GM19324 (cell line): ENCODE measurements around the gene DOK4.

ENCODE experiments used
- ATAC-seq: cut with Tn5 transposase; IDR thresholded peaks from one replicate; pipeline ENCODE4 v1.9.1; 2021; ENCODE audit warnings: mild to moderate bottlenecking, moderate library complexity; ENCODE audit not compliant: unreplicated experiment, low FRiP score

DOK4 gene

DNA sequence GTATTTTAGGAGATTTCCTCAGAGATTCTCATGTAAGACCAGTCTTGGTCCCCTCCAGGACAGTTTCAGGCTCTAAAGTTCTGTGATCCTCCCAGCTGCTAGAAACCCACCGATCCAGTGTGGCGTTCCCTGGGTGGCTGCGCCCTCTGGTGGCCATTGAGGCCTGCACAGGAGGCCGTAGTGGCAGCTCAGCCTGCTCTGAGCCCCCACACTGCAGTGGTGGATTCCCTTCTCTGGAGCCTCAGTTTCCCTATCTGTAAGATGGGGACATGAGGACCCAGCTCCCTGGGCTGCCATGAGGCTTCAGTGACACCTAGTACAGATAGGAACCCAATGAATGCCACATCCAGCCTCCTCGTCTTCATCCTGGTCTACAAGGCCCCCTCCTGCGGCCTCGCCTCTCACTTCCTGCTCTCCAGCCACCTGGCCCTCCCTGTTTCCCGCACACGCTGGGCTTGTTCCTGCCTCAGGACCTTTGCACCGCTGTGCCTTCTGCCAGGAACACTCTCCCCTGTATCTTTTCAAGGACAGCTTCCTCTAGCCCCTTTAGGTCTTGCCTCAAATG lies 33.6 kb upstream of the DOK4 start:
- no peak for ATAC-seq

DNA sequence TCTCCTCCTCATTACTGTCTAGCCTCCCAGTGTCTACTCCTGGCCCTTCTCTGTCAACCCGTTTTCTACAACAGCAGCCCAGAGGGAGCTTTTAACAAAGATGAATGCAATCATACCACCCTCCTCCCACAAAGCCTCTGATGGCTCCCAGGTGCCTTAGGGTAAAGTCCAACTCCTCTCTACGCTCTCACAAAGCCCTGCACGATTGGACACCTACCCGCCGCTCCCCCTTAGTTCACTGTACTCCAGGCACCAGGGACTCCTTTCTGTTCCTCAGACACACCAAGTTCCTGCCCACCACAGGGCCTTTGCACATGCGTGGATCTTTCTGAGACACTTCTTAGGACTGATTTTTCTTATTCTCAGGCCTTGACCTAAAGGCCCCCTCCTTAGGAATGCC lies 32.6 kb upstream of the DOK4 start:
- no peak for ATAC-seq

DNA sequence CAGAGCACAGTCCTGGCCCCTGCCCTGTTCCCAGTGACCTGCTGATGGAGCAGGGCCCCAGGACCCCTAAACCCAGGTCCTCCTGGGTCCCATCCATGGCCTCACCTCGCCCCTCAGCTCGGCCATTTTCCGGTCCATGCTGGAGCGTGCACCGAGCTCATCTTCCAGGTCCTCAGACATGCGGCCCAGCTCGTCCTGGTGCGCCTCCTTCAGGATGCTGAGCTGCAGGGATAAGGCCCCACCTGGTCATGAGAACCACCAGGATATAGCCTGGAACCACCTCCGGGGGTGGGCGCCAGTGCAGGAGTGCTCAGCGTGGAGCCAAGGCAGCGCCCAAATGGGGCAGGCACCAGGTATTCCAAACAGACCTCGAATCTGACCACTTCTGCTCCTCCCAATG lies 32.2 kb upstream of the DOK4 start:
- no peak for ATAC-seq

DNA sequence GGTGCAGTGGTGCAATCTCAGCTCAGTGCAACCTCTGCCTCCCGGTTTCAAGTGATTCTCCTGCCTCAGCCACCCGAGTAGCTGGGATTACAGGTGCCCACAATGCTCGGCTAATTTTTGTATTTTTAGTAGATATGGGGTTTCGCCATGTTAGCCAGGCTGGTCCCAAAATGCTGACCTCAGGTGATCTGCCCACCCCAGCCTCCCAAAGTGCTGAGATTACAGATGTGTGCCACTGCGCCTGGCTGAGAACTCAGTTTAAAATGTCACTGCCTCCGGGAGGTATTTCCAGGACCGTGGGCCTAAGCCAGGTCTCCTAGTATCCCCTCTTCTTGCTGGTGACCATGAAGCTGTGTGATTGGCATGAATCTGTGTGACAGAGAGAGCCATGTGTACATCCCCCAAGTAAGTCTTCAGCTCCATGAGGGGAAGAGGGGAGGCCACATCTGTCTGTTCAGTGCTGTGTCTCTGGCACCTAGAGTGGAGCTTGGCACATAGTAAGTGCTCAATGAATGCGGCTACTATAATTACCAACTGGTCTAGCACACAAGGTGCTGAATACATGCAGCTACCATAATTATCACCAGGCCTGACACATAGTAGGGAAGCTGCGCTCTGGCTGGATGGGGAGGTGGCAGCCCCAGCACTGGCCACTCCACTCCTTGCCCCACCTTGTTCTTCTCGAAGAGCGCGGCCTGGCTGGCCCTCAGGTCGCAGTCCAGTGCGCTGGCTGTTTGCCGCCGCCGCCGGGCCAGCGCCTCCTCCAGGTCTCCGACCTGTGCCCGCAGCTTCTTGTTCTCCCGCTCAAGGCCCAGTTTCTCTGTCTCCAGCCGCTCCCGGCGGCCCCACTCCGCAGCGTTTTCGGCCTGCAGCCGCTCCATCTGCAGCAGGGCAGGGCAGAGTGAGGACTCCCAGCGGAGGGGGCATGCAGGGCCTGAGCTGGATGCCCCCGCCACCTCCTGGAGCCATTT lies 31.4 kb upstream of the DOK4 start:
- ATAC-seq, result no peak

DNA sequence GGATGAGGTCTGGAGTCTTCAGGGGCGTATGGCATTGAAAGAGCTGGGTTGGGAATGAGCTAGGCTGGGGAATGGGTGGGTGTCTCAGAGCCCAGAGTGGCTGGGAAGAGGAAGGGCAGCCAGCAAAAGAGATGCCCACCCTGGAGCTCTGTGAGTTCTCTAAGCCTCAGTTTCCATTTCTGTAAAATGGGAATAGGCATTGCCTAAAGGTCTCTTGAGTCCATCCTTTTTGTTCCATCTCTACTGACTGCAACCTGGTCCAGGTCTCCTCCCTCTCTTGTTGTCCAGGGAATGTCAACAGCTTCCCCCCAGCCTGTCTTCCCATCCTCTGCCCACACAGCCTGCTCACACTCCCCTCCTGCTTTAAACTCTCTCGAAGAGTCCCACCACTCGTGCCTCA lies 30.5 kb upstream of the DOK4 start:
- no peak for ATAC-seq

DNA sequence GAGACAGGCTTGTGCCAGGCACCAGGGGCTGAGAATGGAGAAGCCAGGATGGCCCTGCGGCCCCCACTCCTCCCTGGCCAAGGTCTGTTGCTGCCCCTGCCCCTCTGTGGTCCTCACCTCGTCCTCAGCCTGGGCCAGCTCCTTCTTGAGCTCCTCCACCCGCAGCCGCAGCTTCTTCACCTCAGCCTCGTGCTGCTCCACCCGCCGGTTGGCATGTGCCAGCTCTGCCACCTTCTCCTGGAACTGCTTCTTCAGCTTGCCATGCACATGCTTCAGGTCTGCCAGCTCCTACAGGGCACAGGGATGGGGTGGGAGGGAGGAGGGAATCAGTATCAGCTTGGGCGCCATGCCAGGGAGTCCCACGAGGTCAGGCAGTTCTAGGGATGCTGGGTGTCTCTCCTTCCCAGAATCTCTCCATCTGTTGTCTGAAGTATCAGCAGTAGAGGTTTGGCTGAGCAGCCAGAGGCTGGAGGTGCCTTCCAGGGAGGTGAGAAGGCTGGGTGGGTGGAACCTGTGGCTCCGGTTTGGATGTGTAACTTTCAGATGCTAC lies 30.0 kb upstream of the DOK4 start:
- no peak for ATAC-seq

DNA sequence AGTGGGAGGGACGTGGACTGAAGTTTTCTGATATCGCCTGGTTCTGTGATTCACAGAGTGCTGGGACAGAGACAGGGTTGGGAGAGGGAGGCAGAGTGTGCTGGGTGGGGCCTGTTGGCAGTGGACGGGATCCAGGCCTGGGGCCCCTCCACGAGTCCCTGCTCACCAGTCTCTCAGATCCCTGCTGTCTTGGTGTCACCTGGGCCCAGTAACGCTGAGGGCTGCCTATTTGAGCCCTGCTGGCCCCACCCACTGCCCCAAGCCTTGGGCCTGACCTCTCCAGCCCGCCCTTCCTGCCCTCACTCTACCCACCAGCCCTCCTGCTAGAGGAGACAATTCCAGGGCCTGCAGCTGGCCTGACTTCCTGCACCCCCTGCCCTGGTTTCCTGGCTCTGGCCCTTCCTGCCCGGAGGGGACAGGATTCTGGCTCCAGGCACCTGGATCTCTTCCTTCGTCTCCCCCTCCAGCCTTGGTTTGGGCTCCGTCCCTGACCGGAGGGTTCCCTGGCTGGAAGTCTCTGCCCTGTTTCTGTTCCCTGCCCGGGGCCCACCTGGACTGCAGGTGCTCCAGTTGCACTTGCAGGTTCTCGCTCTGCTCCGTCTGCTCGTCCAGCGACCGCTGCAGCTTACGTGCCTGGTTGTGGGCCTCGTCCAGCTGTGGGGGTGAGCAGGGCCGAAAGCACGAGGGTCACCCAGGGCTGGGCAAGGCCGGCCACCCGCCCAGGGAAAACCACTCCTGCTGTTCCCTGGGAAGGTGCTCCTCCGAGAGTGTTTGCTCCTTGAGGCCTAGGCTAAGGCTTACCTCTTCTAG lies 28.7 kb upstream of the DOK4 start:
- ATAC-seq, result no peak

DNA sequence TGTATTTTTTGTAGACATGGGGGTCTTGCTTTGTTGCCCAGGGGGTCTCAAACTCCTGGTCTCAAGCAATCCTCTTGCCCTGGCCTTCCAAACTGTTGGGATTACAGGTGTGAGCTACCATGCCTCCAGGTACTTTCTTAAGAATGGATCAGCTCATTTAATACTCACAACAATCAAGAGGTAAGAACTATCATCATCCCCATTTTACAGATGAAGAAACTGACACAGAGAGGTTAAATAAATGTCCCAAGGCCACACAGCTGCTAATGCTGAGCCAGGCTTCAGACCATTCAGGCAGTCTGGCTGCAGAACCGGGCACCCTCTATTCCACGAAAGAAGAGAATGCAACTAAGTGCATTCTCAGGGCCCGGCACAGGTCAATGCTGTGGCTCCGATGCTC lies 28.1 kb upstream of the DOK4 start:
- no peak for ATAC-seq

DNA sequence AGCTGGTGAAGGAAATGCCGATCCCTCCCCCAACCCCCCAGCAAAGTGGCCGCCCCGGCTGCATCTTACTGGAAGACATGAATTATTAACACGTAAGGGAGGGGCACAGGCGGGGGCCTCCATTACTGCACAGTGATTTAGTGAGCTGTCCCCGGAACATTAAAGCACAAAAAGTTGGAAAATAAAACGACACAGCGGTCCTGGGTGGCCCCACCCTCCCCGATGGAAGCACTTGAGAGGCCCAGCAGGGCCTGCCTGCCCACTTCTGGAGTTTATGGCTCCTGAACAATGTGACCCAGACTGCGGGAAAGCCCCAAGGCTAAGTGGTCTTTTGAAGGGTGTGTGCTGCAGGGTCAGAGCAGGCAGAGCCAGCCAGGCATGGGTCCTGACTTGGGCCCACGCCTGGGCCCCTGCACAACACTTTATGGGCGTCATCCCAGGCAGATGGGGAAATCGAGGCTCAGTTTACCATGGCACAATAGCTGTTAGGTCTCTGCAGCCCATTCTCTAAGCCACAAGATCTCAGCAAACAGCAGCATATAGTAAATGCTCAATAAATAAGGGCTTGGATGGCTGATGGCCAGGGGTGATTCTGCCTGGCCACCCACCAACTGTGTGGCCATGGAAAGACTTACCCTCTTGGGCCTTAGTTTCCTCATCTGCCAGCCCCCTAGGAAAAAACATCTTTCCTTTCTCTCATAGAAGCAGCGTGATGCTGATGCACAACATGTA lies 27.2 kb upstream of the DOK4 start:
- no peak for ATAC-seq

DNA sequence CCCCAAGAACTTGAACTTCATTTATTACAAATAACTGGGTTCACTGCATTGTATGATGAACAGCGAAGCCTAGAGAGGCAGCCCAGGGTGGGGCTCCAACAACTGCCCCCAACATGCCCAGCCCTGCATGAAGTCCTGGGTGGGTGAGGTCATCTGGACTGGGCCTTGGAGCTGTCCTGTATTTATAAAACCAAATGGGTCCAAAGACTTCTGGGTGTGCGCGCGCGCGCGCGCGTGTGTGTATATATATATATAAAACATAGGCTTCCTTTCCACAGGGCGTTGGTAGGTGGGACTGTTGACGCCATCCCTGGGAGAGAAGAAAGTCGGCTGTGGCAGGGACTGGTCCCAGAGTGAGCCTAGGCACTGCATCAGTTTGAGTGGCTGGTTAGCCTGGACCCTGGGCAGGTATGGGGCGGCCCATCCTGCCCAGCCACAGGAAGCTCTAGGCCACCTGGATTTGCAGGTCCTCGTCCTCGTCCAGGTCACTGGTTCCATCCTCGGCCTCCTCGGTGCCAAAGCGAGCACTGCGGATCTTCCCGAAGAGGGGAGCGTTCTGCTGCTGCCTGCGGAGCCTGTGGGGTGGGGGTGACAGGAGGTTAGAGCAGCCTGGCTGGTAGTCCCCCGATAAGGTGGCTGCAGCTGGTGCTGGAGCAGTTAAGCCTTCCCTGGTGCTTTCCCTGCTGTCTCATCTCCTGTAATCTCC lies 26.2 kb upstream of the DOK4 start:
- no peak for ATAC-seq

DNA sequence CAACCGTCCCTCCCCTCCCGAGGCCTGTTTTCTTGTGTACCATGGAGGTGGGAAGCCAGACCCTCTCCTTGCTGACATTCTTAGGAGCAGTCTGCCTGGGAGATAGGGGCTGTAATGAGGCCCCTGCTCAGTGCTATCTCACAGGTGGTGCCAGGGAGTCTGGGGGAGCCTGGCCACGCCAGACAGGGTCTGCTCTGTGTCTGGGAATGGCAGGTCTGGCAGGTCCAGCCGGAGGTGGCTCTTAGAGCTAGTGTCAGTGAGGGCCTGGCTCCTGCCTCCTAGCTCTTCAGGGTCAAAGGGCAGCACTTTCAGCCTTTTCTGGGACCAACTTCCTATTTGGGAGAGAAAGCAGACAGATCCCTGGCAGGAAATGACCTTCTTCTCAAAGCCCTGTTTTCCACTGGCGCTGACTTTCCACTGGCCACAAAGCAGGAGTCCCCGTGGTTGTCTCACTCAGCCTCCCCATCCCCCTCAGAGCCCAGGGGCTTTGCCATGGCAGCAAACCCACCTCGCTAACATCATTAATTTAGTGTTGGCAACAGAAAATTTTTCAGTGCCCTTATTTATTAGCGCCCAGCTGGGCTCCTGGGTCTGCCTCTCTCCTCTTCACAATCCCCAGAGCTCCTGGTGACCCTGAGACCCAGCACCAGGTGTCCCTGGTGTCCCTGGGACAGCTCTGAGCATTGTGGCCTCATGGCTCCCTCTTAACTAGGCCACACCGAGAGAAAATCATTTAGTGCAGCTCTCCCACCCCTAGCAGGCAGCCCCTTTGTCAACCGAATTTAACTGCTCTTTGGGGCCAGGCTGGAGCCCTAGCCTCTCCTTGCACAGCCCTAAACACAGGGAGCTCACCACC lies 24.0 kb upstream of the DOK4 start:
- no peak for ATAC-seq

DNA sequence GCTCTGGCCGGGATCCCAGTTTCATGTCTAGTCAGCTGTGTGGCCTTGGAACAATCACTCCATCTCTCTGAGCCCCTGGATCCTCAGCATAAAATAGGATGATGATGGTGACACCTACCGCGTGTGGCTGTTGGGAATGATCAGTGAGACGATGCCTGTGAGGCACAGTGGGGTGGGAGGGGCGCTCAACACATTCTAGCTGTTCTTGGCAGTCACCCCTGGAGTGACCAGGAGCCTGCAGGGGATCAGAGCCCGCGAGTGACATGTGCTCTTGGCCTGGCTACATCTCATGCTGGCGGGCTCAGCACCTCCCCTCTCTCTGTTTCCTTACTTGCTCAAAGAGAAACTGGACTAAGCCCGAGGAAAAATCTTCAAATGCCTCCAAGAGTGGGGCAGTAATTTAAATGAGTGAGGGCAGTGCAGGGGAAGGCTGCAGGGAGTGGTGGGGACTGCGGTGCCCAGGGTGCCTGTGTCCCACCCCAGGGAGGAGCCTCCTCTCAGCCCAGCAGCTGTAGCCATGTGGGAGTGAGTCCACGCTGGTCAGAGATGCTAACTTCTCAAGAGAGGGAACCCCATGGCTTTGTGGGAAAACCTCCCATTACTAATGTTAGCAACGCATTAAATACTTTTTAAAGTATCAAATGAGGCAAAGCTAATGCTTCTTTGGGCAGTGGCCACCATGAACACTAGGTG lies 23.1 kb upstream of the DOK4 start:
- ATAC-seq, result no peak

DNA sequence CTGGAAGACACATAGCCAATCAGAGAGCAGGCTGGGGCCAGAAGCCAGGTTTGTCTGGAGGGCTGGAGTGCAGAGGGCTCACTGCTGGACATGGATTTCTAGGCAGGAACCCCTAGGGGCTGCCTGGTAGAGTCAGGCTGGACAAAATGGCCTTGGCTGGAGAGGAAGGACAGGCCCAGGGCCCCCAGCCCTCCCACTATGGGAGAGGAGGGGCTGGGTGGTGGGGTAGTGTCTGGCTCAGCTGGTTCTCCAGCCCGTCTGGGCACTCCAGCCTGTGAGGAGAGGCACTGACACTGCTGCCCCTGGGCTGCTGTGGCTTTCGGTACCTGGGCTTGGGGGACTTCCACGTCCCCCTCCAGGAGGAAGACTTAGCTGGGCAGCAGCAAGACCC lies 21.7 kb upstream of the DOK4 start:
- ATAC-seq, result no peak

DNA sequence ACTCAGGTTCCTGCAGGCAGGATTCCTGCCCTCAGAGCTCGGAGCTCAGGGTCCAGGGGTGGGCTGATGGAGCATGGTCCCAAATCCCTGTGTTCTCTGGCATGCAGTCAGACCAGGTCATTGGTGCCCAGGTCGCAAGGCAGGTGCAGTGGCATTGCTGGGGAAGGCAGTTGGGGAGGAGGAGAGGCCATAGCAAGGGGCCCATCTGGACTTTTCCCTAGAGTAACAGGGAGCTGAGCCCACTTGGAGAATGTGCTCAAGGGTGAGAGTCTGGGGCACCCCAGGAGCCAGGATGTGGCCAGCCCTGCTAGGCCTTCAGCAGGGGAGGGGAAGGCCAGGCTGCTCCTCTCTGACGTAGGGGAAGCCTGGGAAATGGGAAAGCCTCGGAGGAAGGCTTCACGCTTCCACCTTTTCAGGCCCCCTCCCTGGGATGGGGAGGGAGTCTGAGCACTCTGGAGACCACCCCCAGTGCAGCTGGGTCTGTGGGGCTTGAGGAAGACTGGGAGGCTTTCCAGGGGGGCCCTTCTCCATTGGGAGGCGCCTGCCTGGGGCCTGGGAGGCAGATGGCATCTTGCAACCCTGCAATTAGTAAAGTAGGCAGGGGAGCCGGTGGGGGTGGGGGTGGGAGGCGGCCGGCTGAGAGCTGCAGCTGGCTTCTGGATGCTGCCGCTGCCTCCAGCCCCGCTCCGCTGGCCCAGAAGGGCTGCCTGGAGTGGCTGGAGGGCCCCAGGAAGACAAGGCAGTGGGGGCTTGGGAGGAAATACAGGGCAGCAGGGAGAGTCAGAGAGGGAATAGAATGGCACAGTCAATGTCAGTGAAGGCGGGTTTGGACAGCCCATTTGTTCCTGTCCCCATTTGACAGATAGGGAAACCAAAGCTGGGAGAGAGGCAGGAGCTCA lies 21.1 kb upstream of the DOK4 start:
- no peak for ATAC-seq

DNA sequence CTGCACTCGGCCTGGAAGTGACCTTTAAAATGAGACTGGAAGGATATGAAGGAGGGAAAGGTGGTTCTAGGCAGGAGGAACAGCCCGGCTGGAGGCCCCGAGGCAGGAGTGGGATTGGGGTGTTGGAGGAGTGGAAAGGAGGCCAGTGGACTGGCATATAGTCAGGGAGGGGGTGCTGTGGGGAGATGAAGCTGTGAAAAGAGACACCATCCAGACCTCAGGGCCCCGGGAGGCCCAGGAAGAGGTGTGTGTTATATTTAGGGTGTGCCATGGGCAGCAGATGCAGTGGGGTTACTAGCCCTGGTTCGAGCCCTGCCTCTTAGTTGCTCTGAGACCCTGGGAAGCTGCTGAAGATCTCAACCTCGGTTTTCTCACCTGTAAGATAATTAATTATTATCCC lies 18.9 kb upstream of the DOK4 start:
- no peak for ATAC-seq

DNA sequence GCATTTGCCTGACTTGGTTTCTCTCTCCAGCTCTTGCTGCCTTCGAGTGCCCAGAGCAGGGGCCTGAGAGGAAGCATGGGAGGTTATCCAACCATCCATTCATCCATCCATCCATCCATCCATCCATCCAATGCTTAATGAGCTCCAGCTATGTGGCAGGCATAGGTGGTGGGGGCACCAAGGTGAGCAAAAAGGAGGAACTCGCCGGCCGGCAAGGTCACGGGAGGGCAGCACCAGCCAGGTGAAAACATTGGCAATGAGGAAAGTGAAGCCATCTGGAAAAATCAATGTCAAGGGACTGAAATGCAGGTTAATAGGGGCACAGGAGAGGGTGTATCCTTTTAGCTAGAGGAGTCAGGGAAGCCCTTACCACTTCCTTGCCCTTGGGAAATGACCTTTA lies 18.2 kb upstream of the DOK4 start:
- no peak for ATAC-seq

DNA sequence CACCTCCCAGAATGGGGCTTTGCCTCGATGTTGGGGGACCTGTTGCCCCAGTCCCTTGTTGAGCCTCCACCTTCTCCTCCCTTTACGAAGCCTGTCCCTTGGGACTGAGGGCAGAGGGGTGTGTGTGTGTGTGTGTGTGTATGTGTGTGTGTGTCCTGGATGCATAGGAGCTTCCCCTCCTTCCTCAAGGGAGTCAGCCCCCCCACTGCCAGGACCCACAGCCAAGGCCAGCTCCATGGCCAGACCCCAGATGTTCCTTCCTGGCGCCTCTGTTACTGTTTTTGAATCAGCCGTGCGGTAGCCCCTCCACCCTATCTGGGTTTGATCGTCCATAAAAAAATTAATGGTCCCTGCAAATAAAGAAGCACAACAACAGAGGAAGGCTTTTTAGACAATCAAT lies 17.7 kb upstream of the DOK4 start:
- ATAC-seq, result no peak
